GM21367 (cell line): Measurements from ENCODE around the gene SSTR4.

Experiments
- ATAC-seq: cut with Tn5 transposase; IDR thresholded peaks from one replicate; pipeline ENCODE4 v1.9.1; 2021; ENCODE audit not compliant: unreplicated experiment

Gene SSTR4

GRCh38 chr20:23039136-23039875, 4.2 kb downstream of the SSTR4 start:
- ATAC-seq: no peak

GRCh38 chr20:23039885-23040508, 4.9 kb downstream of the SSTR4 start:
- ATAC-seq: no peak

DNA sequence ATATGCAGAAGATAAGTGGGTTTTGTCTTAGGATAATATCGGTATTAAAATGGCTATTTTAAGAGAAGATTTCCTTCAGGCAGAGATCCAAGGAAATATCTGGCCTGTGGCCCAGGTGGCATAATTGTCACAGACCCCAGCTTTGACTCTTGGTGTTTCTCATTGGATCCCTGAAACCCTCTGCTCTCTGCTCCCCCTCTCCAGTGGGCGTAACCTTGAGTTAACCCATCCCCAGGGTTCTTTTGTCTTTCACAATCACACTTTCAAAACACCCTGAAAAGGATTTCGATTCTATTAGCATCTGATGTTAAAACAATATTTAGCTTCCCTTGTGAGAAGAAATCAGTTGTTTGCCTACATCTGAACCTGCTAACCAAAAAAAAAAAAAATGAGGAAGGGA, 7.2 kb downstream of the SSTR4 start:
- ATAC-seq: no peak

GRCh38 chr20:23043376-23043775, 8.3 kb downstream of the SSTR4 start:
- no peak for ATAC-seq

DNA sequence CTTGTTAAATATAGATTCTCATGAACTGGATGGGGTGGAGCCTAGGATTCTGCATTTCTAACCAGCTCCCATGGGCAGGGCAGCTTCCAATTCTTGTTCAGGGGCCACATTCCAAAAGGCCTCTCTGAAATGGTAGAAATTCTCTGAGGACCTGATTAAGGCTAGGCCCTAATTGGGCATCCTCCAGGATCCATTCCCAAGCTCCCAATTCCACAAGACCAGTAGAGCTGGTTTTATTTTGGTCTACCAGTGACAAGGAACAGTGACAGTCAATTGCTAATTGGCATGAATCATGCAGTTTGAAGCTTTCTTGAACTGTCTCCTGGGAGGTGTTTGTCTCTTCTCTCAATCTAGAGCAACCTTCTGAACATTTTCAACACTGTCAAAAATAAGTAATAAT, 11.3 kb downstream of the SSTR4 start:
- no peak for ATAC-seq

DNA sequence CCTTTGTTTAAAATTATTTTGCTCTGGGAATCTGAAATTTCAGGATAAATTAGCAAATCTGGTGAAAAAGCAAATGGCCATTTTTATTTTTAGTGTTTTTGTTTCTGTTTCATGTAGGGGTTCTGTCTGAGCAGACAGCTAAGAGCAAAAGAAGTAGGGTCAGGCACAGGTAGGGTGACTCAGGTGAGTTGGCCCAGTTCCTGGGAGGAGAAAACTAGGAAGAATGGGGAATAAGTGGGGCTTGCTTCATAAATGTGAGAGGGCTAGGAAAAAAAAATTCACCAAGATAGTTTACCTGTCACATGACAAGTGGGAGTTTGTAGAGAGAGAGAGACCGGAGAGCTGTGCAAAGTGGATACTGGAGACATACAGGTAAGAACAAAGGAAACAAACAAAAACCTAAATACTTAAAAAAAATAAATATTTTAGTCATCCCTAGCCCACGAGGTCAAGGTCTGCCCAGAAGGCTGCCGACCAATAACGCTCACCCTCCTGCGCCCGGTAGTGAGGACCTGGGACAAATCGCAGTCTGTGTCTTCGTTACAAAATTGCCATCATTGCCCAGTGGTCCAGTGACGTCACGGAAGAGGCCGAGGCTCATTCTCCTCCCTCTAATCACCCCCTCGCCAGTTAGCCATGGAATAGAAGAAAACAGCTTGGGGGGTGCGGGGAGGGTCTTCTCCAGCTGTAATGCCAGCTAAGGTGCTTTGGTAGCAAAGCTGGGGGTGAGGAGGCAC, 12.1 kb downstream of the SSTR4 start:
- ATAC-seq: no peak

- ATAC-seq: no peak
These were observed 12.7 kb downstream of the SSTR4 start for GRCh38 chr20:23047738-23048214.

DNA sequence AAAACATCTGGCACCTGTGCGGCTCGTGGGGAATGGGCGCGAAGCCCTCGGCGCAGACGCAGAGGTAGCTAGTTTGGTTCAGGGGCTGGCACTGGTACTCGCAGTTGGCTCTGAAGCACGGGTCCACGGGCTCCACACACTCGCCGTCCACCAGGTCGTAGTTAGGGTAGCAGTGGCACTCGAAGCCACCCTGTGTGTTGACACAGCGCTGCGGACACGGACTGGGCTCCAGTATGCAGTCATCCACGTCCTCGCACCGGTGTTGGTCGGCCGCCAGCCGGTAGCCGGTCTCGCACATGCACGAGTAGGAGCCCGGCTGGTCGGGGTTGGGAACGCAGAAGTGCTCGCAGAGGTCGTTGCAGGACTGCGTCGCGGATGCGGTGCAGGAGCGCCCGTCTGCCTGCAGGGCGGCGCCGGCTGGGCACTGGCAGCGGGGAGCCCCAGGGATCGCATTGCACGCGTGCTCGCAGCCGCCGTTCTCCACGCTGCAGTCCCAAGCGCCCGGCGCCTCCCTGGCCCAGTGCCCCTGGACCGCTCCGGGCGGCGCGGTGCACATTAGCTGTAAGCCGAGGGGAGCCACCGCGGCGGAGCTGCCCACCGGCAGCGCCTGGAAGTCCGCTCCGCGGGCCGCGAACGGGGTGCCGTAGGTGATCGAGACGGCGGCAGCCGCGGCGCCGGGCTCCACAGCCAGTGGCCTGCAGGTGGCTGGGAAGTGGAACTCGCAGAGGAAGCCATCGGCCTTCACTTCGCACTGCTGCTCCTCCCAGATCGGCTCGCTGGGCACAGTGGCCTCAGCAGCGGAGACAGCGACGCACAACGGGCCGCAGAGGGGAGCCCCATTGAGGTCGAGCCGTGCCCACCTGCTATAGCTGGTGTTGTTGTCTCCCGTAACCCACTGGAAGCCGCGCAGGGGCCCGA, 13.4 kb downstream of the SSTR4 start:
- ATAC-seq: no peak

DNA sequence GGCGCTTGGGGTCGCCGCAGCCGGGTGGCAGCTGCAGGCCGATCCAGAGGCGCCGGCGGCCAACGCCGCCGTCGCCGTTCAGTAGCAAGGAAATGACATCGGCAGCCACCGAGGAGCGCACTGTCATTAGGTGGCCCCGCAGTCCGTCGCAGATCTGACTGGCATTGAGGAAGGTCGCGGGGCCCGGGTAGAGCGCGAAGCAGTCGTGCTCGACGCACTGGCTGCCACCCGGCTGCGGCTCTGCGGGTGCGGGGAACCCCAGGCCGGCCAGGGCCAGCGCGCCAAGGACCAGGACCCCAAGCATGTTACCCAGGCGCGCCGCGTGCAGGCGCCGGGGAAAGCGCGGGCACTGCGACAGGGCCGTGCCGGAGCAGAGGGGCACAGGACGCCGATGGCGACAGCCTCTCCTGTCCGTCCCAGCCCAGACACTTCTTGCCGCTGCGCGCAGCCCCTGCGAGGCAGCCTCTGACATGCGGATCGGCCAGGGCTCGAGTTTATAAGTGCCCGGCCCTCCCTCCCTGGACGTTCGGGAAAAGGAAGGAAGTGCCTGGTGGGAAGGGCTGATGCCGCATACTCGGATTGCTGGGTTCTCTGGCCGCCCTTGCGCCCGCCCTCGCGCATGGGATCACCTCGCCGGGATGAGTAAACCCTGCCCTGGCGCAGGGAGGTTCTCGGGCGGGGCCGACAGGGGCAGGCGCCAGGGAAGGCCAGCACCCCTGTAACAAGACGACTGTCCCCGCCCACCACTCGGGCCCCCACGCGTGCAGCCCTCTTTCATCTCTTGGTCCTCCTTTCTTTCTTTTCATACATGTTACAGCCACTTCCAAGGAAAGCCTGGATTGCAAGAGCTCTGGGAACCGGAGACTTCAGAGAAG, 14.3 kb downstream of the SSTR4 start, which contains the start of gene THBD:
Gene THBD, minus strand, starts transcription at position 472 of the 875 bp plus-strand sequence. Its CDS starts 168 bp downstream, at position 304.
- no peak for ATAC-seq

- ATAC-seq: no peak
These were observed 15.1 kb downstream of the SSTR4 start for GRCh38 chr20:23050076-23050838.

GRCh38 chr20:23050847-23051627, 15.9 kb downstream of the SSTR4 start:
- ATAC-seq: no peak

DNA sequence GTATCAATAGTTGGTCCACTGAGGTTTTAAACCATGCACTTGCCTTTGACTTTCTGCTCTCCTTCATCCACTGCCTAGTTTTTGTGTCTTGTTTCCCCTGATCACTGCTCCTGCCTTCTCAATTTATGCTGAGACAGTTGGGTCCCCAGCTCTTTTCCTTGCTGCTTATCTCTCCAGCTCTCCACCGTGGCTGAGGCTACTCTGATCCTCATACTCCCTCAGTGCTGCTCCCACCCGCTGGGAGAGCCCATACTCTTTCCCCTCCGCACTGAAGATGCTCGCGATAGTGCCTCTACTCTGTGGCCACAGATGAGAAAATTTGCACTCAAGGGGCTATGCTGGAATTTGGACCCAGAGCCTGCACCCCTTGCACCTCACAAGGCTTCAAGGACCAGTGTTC, 17.8 kb downstream of the SSTR4 start:
- no peak for ATAC-seq

GRCh38 chr20:23058240-23058639, 23.1 kb downstream of the SSTR4 start:
- no peak for ATAC-seq

DNA sequence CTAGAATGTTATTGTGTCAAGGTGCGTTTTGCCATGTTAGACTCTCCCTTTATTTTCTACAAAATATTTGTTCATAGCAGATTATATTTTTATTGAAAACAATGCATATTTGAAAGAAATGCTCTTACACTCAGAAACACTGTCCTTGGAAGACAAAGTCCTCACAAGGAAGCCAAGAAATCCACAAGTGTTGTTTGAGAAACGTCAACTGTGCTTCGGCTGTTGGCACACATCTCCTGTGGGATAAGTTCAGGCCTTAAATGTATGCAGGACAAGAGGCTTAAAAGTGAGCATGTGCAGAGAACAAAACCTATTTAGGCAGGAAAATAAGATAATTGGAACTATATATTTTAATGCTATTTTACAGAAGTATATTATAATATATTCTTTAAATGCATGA, 23.9 kb downstream of the SSTR4 start:
- no peak for ATAC-seq

DNA sequence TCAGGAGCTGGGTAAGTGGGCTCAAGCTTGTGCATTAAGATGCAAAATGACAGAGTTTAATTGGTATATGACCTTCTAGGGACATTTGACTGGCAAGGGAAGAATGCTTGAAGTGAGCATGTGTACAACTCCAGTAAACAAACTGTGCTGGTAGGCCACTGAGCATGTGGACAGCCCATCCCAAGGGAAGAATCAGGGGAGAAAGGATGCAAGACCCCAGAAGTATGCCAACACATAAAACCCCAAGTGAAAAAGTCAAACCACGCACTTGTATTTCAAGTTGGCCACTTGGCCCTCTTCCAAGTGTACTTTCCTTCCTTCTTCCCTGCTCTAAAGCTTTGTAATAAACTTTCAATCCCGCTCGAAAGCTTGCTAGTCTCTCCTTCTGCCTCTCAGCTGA, 24.7 kb downstream of the SSTR4 start:
- ATAC-seq: no peak

DNA sequence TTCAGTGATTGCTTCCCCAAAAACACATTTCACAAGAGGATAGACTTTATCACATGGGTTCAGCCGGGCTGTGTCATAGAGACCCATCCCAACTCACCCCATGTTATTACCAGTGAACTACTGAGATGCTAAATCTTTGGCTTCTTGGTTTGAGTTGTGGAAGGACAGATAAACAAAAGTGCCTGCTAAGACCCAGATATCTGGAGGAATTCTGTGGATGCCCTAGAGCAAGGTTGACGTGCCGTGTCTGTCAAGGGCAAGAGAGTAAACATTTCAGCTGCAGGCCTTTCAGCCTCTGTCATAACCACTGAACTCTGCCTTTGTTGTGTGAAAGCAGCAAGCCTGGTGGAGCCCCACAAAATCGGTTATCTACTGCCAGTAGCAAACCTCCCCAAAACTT, 25.5 kb downstream of the SSTR4 start:
- no peak for ATAC-seq

GRCh38 chr20:23061262-23061661, 26.1 kb downstream of the SSTR4 start:
- ATAC-seq: no peak
